Cardiac septum (tissue), 1 donor: ENCODE results near the gene NMBR. TPM values are rescaled to one million over a fixed set of nuclear protein-coding genes. Genes with fewer than 3 reads are reported as not detected.
A peak's percentile ranks its signal among the peaks of the same experiment; 100 is the strongest.
"Not testable (repeated sequence)": the region's sequence is repeated elsewhere in the genome, so short reads cannot be mapped to it uniquely, and the experiment has no call there.

Source experiments
- DNase-seq: peaks from one replicate; pipeline ENCODE4 v3.0.0-alpha.2; 2020; ENCODE audit warnings: low spot score
- intact Hi-C: fragments of 100-400 bp; cut with DNase I; formaldehyde crosslinking; loops from one replicate; pipeline ENCODE4 v1.14.0; 2022
- long read RNA-seq: library from polyadenylated mRNA; unstranded; transcript quantifications from one replicate; pipeline ENCODE4 v2.0.0, GENCODE V29; 2021
- total RNA-seq: library from RNA; stranded (reverse); fragmentation: NEBNext Ultra II Directional; extraction: Animal tissue kit (Norgen Biotek cat#: 25700); gene quantifications from one replicate; pipeline ENCODE4 v1.2.1, GENCODE V29; 2021
- donor health status: DM: no; HTN: no; CAD: no.

NMBR gene
- total RNA-seq: not detected
- long read RNA-seq: 0 reads

GRCh38 chr6:142146828-142147662 is at the start of gene NMBR, which contains the start of gene VTA1:
Gene NMBR, minus strand, starts transcription at chr6:142147122. Its CDS starts 58,464 bp downstream, at chr6:142088658.
Gene VTA1, plus strand, starts transcription at chr6:142147263. Its CDS starts 25 bp downstream, at chr6:142147288.
- DNase-seq: peak; percentile 99
- intact Hi-C loops: loop anchor here (5.0 kb wide), 2 partner anchors 60 to 240 kb away; no protein-coding TSS in a partner anchor

DNA sequence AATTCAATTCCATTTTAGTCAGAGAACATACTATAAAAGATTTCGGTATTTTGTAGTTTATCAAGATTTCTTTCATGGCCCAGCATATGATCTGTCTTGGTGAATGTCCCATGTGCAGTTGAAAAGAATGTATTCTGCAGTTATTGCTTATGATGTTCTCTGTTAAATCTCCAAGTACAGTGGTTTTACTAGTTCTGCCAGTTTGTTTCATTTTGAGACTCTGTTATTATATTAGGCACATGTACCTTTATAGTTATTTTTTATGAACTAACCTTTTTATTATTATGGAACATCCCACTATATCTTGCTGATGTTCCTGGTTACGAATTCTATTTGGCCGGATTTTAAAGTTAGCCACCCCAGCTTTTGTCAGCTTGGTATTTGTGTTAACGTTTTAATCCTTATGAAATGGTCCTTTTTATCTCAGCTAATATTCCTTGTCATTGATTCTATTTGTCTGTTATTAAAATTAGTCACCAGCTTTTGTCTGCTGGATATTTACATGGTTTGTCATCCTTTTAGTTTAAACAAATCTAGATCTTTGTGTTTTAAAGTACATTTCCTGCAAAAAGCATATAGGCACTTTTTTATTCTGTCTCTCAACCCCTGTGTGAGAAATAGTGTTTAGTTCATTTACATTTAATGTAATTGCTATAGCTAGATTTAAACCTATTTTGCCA is 49.1 kb upstream of the NMBR start:
- no peak for DNase-seq
- intact Hi-C loops: no loop called here

GRCh38 chr6:142193621-142194020 is 46.7 kb upstream of the NMBR start:
- intact Hi-C loops: no loop called here
- DNase-seq: no peak

DNA sequence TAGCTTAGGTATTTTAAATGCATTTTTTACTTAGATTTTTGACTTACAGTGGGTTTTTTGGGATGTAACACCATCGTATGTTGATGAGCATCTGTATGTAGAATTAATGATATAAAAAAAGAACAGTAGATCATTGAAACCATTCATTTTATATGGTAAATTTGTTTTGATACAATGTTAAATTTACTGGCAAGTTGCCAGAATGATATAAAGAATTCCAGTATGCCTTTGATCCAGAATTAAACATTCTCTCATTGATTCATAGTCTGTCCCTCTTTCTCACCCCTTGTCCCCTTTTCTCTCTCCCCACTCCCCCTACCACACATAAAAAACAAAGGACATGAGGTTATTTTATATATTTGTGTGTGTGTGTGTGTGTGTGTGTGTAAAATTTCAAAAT is 45.4 kb upstream of the NMBR start:
- intact Hi-C loops: no loop called here
- DNase-seq: no peak

GRCh38 chr6:142189057-142189456 is 42.1 kb upstream of the NMBR start:
- intact Hi-C loops: no loop called here
- no peak for DNase-seq

GRCh38 chr6:142188341-142188740 is 41.4 kb upstream of the NMBR start:
- intact Hi-C loops, DNase-seq: not testable (repeated sequence)

- DNase-seq: no peak
- intact Hi-C loops: no loop called here
Measured at GRCh38 chr6:142187209-142187608, 40.3 kb upstream of the NMBR start.

DNA sequence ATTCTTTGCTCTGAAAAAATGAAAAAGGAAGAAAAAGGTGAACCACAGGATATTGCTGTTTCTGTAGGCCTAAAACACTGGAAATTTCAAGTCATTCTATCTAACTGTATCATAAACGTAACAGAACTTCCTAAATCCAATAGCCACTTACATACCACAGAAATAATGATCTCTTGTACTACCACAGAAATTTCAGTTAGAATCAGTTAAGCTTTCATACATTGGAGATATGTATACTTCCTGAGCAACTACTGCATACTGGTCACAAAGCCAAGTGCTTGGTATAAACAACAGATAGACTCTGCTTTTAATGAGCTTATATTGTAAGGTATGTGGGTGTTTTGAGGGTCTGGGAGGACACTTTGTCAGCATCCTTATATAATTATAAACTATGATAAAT is 38.7 kb upstream of the NMBR start:
- intact Hi-C loops: no loop called here
- DNase-seq: no peak

- DNase-seq: no peak
- intact Hi-C loops: no loop called here
Measured at GRCh38 chr6:142184307-142184706, 37.4 kb upstream of the NMBR start.

- intact Hi-C loops: no loop called here
- no peak for DNase-seq
Measured at GRCh38 chr6:142183351-142183750, 36.4 kb upstream of the NMBR start.

- intact Hi-C loops: no loop called here
- no peak for DNase-seq
Measured at GRCh38 chr6:142182004-142182403, 35.1 kb upstream of the NMBR start.

DNA sequence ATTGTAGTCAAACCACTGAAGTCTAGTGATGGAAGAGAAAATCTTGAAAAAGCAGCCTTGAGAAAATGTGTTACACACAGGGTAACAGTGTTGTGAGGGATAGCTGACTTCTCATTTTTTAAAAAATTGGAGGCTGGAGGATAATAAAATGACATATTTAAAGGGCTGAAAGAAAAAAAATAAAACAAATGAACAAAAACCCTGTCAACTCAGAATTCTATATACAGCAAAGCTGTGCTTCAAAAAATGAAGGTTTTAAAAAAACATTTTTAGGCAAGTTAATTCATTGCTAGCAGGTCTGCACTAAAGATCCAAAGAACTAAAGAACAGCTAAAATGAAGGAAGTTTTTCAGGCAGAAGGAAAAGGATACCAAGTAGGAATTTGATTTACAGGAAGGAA is 31.2 kb upstream of the NMBR start:
- intact Hi-C loops: no loop called here
- DNase-seq: no peak

- DNase-seq: no peak
- intact Hi-C loops: no loop called here
Measured at GRCh38 chr6:142174703-142175102, 27.8 kb upstream of the NMBR start.

- intact Hi-C loops: no loop called here
Measured at GRCh38 chr6:142173980-142174379, 27.1 kb upstream of the NMBR start.

DNA sequence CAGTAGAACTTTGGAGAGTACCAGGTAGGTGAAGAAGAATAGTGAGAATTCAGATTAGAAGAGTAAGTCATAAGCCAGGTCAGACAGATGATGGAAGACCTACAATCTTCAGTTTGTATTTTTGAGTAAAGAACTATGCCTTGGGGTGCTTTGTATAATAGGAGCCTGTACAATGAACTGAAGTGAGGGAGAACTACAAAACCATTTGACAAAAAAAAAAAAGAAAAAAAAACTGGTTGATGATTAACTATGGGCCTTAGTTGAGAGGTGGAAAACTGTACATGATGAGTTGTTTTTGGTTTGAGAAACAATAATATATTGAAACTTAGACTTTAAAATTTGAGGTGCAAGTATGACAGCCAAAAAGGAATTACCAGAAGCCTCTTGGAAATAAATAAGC is 25.8 kb upstream of the NMBR start:
- no peak for DNase-seq
- intact Hi-C loops: no loop called here

More at GRCh38 chr6:142173980-142174379, 27.1 kb upstream of the NMBR start:
- DNase-seq: no peak

GRCh38 chr6:142171351-142171750 is 24.4 kb upstream of the NMBR start:
- intact Hi-C loops: no loop called here
- DNase-seq: no peak

DNA sequence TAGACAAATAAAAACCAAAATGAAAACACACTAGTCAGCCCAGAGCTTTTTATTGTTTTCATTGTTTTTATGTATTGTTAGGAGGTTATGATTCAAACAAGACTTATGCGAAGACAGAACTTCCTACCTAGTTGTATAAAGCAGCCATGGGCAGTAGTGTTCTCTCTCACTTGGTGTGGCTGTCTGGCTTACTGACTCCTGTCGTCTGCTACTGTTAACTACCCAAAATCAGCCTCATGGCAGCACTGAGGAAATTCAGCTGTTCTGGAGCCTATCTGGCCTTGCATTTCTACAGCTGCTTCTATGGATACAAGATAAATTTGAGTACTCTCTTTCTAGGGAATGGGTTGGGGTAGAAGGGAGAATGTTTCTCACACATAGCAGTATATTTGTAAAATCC is 20.6 kb upstream of the NMBR start:
- DNase-seq: no peak
- intact Hi-C loops: no loop called here

GRCh38 chr6:142167071-142167470 is 20.1 kb upstream of the NMBR start:
- intact Hi-C loops: no loop called here
- DNase-seq: no peak

GRCh38 chr6:142165227-142165626 is 18.3 kb upstream of the NMBR start:
- intact Hi-C loops: no loop called here
- no peak for DNase-seq

DNA sequence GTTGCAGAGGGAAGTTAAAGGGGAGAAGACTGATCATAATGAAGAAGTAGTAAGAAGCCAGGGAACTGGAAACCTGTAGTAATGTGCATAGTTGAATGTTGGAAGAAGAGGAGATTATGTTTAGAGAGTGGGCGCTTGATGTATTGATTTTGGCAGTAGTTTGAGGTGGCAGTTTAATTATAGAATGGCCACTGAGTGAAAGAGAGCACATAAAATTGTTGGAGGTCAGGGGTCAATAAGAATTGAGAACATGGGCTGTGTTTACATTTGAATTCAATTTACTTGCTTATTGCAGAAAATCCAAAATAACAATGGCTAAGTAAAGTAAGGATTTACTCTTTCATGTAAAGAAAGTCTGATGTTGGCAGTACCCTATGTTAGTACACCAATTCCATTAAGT is 15.9 kb upstream of the NMBR start:
- intact Hi-C loops: no loop called here
- DNase-seq: no peak

GRCh38 chr6:142156758-142157068 is 9.8 kb upstream of the NMBR start:
- DNase-seq, intact Hi-C loops: not testable (repeated sequence)
